ENCODE data around the gene LSM14B. TPM values are rescaled to one million over a fixed set of nuclear protein-coding genes. Genes with fewer than 3 reads are reported as not detected.
A peak's percentile ranks its signal among the peaks of the same experiment; 100 is the strongest.

Gene LSM14B
- total and polyA plus RNA-seq, 4 donors: 16.4 to 41.7 (median 27.8) TPM

- Histone ChIP-seq H3K27me3 (ENCODE audit: control insufficient read depth in 3 of 3, insufficient read depth in 3 of 3, low read length in 2 of 3) (peaks cover 0 to 20% (median 9%) of the 10 kb centered on the region in 3 donors), H3K4me3 (no peak overlapping the region), H3K9ac (ENCODE audit: insufficient read depth in 1 of 2, low read length in 2 of 2) (no peak overlapping the region), H3K36me3 (ENCODE audit: control insufficient read depth in 4 of 4, insufficient read depth in 4 of 4, low read length in 4 of 4) (peaks cover 0 to under 1% (median 0%) of the 10 kb centered on the region in 4 donors), H3K4me1 (ENCODE audit: control insufficient read depth in 5 of 5, insufficient read depth in 5 of 5, low read length in 5 of 5) (peaks cover 0 to 11% (median 6%) of the 10 kb centered on the region in 5 donors), H3K27ac (ENCODE audit: low read depth in 1 of 2, low read length in 1 of 2) (peak overlapping the region; percentile 8 to 82), H3K9me3 (ENCODE audit: control insufficient read depth in 4 of 4, insufficient read depth in 3 of 4, low read length in 3 of 4) (peaks cover 0 to 11% (median 0%) of the 10 kb centered on the region in 4 donors)
- no peak for ATAC-seq (ENCODE audit: insufficient read depth, low FRiP score)
- no peak for DNase-seq
- no peak for TF ChIP-seq CTCF (IDR thresholded peaks at IDR 0.05; ENCODE audit: control extremely low read depth, extremely low read depth)
- 69 to 80% methylated on average over 5 of the region's 5 CpGs for WGBS, 2 donors
Measured at GRCh38 chr20:62119115-62119514, 3.2 kb upstream of the LSM14B start.

- Histone ChIP-seq H3K27ac (ENCODE audit: low read depth in 1 of 2, low read length in 1 of 2) (peak overlapping the region; percentile 47 to 82), H3K4me1 (ENCODE audit: control insufficient read depth in 5 of 5, insufficient read depth in 5 of 5, low read length in 5 of 5) (peaks cover 0 to 12% (median 6%) of the 10 kb centered on the region in 5 donors), H3K36me3 (ENCODE audit: control insufficient read depth in 4 of 4, insufficient read depth in 4 of 4, low read length in 4 of 4) (peaks cover 0 to 5% (median 2%) of the 10 kb centered on the region in 4 donors), H3K27me3 (ENCODE audit: control insufficient read depth in 3 of 3, insufficient read depth in 3 of 3, low read length in 2 of 3) (peaks cover 0 to 20% (median 9%) of the 10 kb centered on the region in 3 donors), H3K9me3 (ENCODE audit: control insufficient read depth in 4 of 4, insufficient read depth in 3 of 4, low read length in 3 of 4) (peaks cover 0 to 11% (median 0%) of the 10 kb centered on the region in 4 donors), H3K9ac (ENCODE audit: insufficient read depth in 1 of 2, low read length in 2 of 2) (no peak overlapping the region), H3K4me3 (no peak overlapping the region)
- WGBS, 2 donors: 67 to 79% methylated on average over 10 of the region's 10 CpGs
- ATAC-seq (ENCODE audit: insufficient read depth, low FRiP score) (no peak), DNase-seq (peak in 1 of 3 donors; percentile 18)
- TF ChIP-seq CTCF (IDR thresholded peaks at IDR 0.05; ENCODE audit: control extremely low read depth, extremely low read depth): no peak
Measured at GRCh38 chr20:62119591-62120364, 2.5 kb upstream of the LSM14B start.

GRCh38 chr20:62120365-62120762 is 1.9 kb upstream of the LSM14B start:
- 95 to 98% methylated on average over 5 of the region's 5 CpGs for WGBS, 2 donors
- DNase-seq (no peak), ATAC-seq (ENCODE audit: insufficient read depth, low FRiP score) (no peak)
- peaks cover 0 to 12% (median 6%) of the 10 kb centered on the region in 5 donors for H3K4me1 ChIP-seq (ENCODE audit: control insufficient read depth in 5 of 5, insufficient read depth in 5 of 5, low read length in 5 of 5)
- H3K9me3 ChIP-seq (ENCODE audit: control insufficient read depth in 4 of 4, insufficient read depth in 3 of 4, low read length in 3 of 4): peaks cover 0 to 8% (median 0%) of the 10 kb centered on the region in 4 donors
- peak overlapping the region; percentile 47 to 98 for H3K27ac ChIP-seq (ENCODE audit: low read depth in 1 of 2, low read length in 1 of 2)
- peaks cover 0 to 20% (median 9%) of the 10 kb centered on the region in 3 donors for H3K27me3 ChIP-seq (ENCODE audit: control insufficient read depth in 3 of 3, insufficient read depth in 3 of 3, low read length in 2 of 3)
- H3K36me3 ChIP-seq (ENCODE audit: control insufficient read depth in 4 of 4, insufficient read depth in 4 of 4, low read length in 4 of 4): peaks cover 2 to 8% (median 5%) of the 10 kb centered on the region in 4 donors
- no peak overlapping the region for H3K9ac ChIP-seq (ENCODE audit: insufficient read depth in 1 of 2, low read length in 2 of 2)
- TF ChIP-seq CTCF (IDR thresholded peaks at IDR 0.05; ENCODE audit: control extremely low read depth, extremely low read depth): no peak
- no peak overlapping the region for H3K4me3 ChIP-seq

Measured in lung (tissue), 12 donors.